BJ (cell line): Measurements from ENCODE around the gene RPL35A. TPM values are rescaled to one million over a fixed set of nuclear protein-coding genes. Genes with fewer than 3 reads are reported as not detected.
A peak's percentile ranks its signal among the peaks of the same experiment; 100 is the strongest.
"Not testable (repeated sequence)": the region's sequence is repeated elsewhere in the genome, so short reads cannot be mapped to it uniquely, and the experiment has no call there.

Experiments
- CTCF ChIA-PET: fragments of 350-600 bp; formaldehyde crosslinking; extraction: SDS; loops from one replicate; lab custom pipeline; 2021; ENCODE audit warnings: antibody characterized with exemption, inconsistent platforms; lab: Yijun Ruan, JAX
- POLR2A ChIA-PET: fragments of 300-600 bp; sonication (Branson Sonifier 250); formaldehyde crosslinking; extraction: SDS; loops from one replicate; lab custom pipeline; 2021; ENCODE audit warnings: antibody characterized with exemption; lab: Charles Lee
- DNase-seq: peaks from one replicate; pipeline ENCODE4 v3.0.0-alpha.2; 2011; ENCODE audit warnings: low read depth
- H3K27me3 ChIP-seq: 2 replicates; pipeline ENCODE4 v1.6.0; 2011; ENCODE audit warnings: low read length; ENCODE audit not compliant: control insufficient read depth, insufficient read depth
- H3K36me3 ChIP-seq: 2 replicates; pipeline ENCODE4 v1.5.1; 2011; ENCODE audit warnings: low read length; ENCODE audit not compliant: control insufficient read depth, insufficient read depth
- H3K4me3 ChIP-seq: 2 replicates; pipeline ENCODE4 v1.5.1; 2011; ENCODE audit warnings: low read depth, mild to moderate bottlenecking, control low read depth, low read length
- CTCF ChIP-seq: IDR thresholded peaks from 2 replicates; pipeline ENCODE4 v1.5.1; 2011; ENCODE audit warnings: low read depth, mild to moderate bottlenecking, control low read depth, inconsistent platforms, low read length, moderate library complexity; ENCODE audit not compliant: insufficient read depth
- polyA plus RNA-seq: library from polyadenylated mRNA; depleted of rRNA; stranded (reverse); fragments of >200 nt; gene quantifications from 2 replicates; pipeline ENCODE4 v1.2.3, GENCODE V29; 2011

Gene RPL35A
- polyA plus RNA-seq, 1 experiment: 507 TPM

- no peak overlapping the region for H3K4me3 ChIP-seq
- TF ChIP-seq CTCF: no peak
- H3K27me3 ChIP-seq: no peaks in the 10 kb centered on the region
- H3K36me3 ChIP-seq: no peaks in the 10 kb centered on the region
- ChIA-PET POLR2A (interaction anchor here (0.6 kb wide), 1 partner anchor 29 kb away, joined by 4 read pairs; no protein-coding TSS in a partner anchor), CTCF (interaction anchor here (0.9 to 5.1 kb wide), 3 partner anchors 10 to 36 kb away, joined by 3 to 54 read pairs (median 3); no protein-coding TSS in a partner anchor)
- DNase-seq: no peak
Observed at GRCh38 chr3:197907196-197907595, 42.8 kb upstream of the RPL35A start.

- CTCF ChIA-PET, H3K4me3 ChIP-seq, H3K27me3 ChIP-seq, POLR2A ChIA-PET, H3K36me3 ChIP-seq: not testable (repeated sequence)
- peak; percentile 4 for DNase-seq
Observed at GRCh38 chr3:197908550-197908949, 41.4 kb upstream of the RPL35A start.

- H3K4me3 ChIP-seq: no peak overlapping the region
- TF ChIP-seq CTCF: no peak
- no peaks in the 10 kb centered on the region for H3K27me3 ChIP-seq
- no peak for DNase-seq
- H3K36me3 ChIP-seq: no peaks in the 10 kb centered on the region
- POLR2A ChIA-PET: no interaction called here
- CTCF ChIA-PET: interaction anchor here (1.1 kb wide), 1 partner anchor 17 kb away, joined by 3 read pairs; no protein-coding TSS in a partner anchor
Observed at GRCh38 chr3:197908957-197909701, 40.9 kb upstream of the RPL35A start.

- CTCF ChIA-PET: interaction anchor here (0.6 to 1.5 kb wide), 3 partner anchors 12 to 34 kb away, joined by 3 to 5 read pairs (median 4); no protein-coding TSS in a partner anchor
- no peak for DNase-seq
- no peaks in the 10 kb centered on the region for H3K36me3 ChIP-seq
- H3K4me3 ChIP-seq: no peak overlapping the region
- TF ChIP-seq CTCF: no peak
- POLR2A ChIA-PET: no interaction called here
- H3K27me3 ChIP-seq: no peaks in the 10 kb centered on the region
Observed at GRCh38 chr3:197912741-197913476, 37.1 kb upstream of the RPL35A start.

DNA sequence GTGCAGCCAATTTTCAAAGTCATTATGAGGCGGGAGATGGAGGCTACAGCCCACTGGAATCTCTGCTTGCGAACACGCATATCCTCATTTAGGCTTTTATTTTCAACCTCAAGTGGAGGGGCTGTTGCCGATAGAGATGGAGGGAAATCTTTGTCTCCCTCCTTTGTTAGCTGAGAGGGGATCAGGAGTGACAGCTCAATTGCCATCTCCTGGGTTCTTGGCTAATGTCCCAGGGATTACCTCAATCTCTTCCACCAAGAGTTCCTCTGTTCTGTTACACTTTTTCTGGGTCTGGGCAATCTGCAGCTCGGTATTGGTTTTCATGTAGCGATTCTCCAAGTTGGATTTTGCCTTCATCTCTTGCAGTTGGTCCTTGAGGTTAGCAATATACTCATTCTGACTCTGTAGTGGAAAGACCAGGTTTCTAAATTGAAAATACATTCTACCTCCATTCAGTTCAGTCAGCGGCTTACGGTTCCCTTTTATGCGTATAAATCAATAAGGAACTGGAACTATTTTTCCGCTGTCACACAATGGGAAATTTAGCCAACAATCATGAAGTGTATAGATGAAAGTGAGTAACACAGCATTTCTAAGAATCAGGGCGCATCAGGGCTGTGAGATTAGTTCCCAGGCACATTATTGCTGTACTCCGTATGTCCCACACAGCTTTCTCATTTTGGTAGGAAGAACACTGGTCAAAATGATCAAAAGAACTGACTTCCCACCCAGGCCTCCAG lies 36.2 kb upstream of the RPL35A start:
- no peak for DNase-seq
- no peaks in the 10 kb centered on the region for H3K36me3 ChIP-seq
- no peak overlapping the region for H3K4me3 ChIP-seq
- ChIA-PET POLR2A (no interaction called here), CTCF (interaction anchor here (1.3 to 2.4 kb wide), 3 partner anchors 8 to 12 kb away, joined by 4 to 12 read pairs (median 9); no protein-coding TSS in a partner anchor)
- no peak for TF ChIP-seq CTCF
- no peaks in the 10 kb centered on the region for H3K27me3 ChIP-seq

GRCh38 chr3:197921429-197922275 lies 28.3 kb upstream of the RPL35A start:
- H3K4me3 ChIP-seq, POLR2A ChIA-PET, DNase-seq, H3K36me3 ChIP-seq, H3K27me3 ChIP-seq: not testable (repeated sequence)
- CTCF ChIA-PET: interaction anchor here (1.5 kb wide), 1 partner anchor 21 kb away, joined by 7 read pairs; no protein-coding TSS in a partner anchor
